ENCODE data around the gene GNAO1. TPM values are rescaled to one million over a fixed set of nuclear protein-coding genes. Genes with fewer than 3 reads are reported as not detected.

GNAO1 gene
- total and polyA plus RNA-seq, 9 of the 15 experiments (the other 6 are each of a cell fraction or from before 2014, with no cell fraction given): 0.07 to 0.42 (median 0.08) TPM; not detected in 5

DNA sequence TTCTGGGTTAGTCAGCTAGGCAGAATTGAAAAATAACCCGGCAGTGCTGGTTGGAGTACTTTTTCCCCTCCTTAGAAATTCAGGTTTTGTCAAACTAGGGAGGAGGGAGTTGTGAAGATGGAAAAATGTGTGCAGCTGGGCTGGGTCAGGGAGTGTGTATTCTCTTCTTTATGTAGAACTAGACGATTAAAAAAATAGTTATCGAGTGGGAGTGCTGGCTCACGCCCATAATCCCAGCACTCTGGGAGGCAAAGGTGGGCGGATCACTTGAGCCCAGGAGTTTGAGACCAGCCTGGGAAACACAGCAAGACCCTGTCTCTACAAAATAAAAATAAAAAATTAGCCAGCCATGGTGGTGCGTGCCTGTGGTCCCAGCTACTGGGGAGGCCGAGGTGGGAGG is 106.4 kb downstream of the GNAO1 start:
- Histone ChIP-seq H3K27ac (ENCODE audit: extremely low read depth, low read depth, low read length) (no peak overlapping the region), H3K27me3 (ENCODE audit: control insufficient read depth in 2 of 2, insufficient read depth in 2 of 2, low read length in 2 of 2) (peaks cover 32 to 62% of the 10 kb centered on the region in 2 experiments; a peak in 4 of 5 replicates), H2AFZ (ENCODE audit: low read depth, low read length) (no peak overlapping the region), H3K9ac (ENCODE audit: insufficient read depth in 1 of 2, low read depth in 2 of 2, low read length in 2 of 2) (no peak overlapping the region), H3K79me2 (ENCODE audit: control insufficient read depth, insufficient read depth, low read length) (no peaks in the 10 kb centered on the region), H3K36me3 (ENCODE audit: control insufficient read depth, insufficient read depth, low read length) (no peaks in the 10 kb centered on the region), H4K20me1 (replicated peaks; ENCODE audit: control insufficient read depth, insufficient read depth, low read length) (no peaks in the 10 kb centered on the region), H3K9me1 (ENCODE audit: control insufficient read depth, insufficient read depth, low read length) (no peaks in the 10 kb centered on the region), H3K4me3 (no peak overlapping the region), H3K4me2 (ENCODE audit: insufficient read depth, low read length) (no peak overlapping the region), H3K4me1 (replicated peaks in 1 of 2; ENCODE audit: control insufficient read depth in 2 of 2, insufficient read depth in 2 of 2, low read length in 2 of 2) (no peaks in the 10 kb centered on the region), H3K9me3 (replicated peaks; ENCODE audit: control insufficient read depth, insufficient read depth, low read depth, low read length) (no peaks in the 10 kb centered on the region)
- ATAC-seq: no peak
- ChIA-PET CTCF (ENCODE audit: low intra/inter-chr PET ratio) (no interaction called here), POLR2A (interaction anchor here (0.6 kb wide), 1 partner anchor 622 kb away, joined by 4 read pairs; no protein-coding TSS in a partner anchor)
- in situ Hi-C loops (cut with MboI) (no loop called here), intact Hi-C loops (cut with micrococcal nuclease) (no loop called here)
- DNase-seq (ENCODE audit: extremely low read depth in 1 of 4, low spot score in 3 of 4): no peak
- no TSS peak for BruUV-seq (replicated peaks)
- FAIRE-seq: no peak
- 0% methylated on average over 7 of the region's 7 CpGs for WGBS (ENCODE audit: insufficient coverage, low coverage, missing lambda C conversion rate)
- no peak for TF ChIP-seq CREBBP (IDR thresholded peaks at IDR 0.05; ENCODE audit: low read depth, low read length)
- no peak for TF ChIP-seq NCOR1 (IDR thresholded peaks at IDR 0.05)
- TF ChIP-seq EP300 (IDR thresholded peaks at IDR 0.05; ENCODE audit: low read length): no peak
- TF ChIP-seq ZNF445 (CRISPR knock-in tag; IDR thresholded peaks at IDR 0.05; ENCODE audit: low read depth): no peak
- no peak for TF ChIP-seq ZNF174 (CRISPR knock-in tag; IDR thresholded peaks at IDR 0.05)
- TF ChIP-seq ZBTB33 (CRISPR knock-in tag; IDR thresholded peaks at IDR 0.05): no peak
- TF ChIP-seq ZNF766 (CRISPR knock-in tag; conservative IDR thresholded peaks at IDR 0.05): no peak
- TF ChIP-seq ZNF121 (CRISPR knock-in tag; conservative IDR thresholded peaks at IDR 0.05): no peak
- no peak for TF ChIP-seq NFIC (IDR thresholded peaks at IDR 0.05)
- no peak for TF ChIP-seq MAFK (IDR thresholded peaks at IDR 0.05; ENCODE audit: low read length)
- TF ChIP-seq, protein P1, sequence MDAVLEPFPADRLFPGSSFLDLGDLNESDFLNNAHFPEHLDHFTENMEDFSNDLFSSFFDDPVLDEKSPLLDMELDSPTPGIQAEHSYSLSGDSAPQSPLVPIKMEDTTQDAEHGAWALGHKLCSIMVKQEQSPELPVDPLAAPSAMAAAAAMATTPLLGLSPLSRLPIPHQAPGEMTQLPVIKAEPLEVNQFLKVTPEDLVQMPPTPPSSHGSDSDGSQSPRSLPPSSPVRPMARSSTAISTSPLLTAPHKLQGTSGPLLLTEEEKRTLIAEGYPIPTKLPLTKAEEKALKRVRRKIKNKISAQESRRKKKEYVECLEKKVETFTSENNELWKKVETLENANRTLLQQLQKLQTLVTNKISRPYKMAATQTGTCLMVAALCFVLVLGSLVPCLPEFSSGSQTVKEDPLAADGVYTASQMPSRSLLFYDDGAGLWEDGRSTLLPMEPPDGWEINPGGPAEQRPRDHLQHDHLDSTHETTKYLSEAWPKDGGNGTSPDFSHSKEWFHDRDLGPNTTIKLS (IDR thresholded peaks at IDR 0.05; ENCODE audit: borderline replicate concordance, low read depth): no peak
- TF ChIP-seq NR2C1 (IDR thresholded peaks at IDR 0.05): no peak
- TF ChIP-seq NR2C1 (tag; IDR thresholded peaks at IDR 0.05): no peak
- TF ChIP-seq NFXL1 (CRISPR knock-in tag; IDR thresholded peaks at IDR 0.05): no peak
- TF ChIP-seq HNRNPL (IDR thresholded peaks at IDR 0.05; ENCODE audit: low read depth, low read length): no peak
- TF ChIP-seq SIN3A (IDR thresholded peaks at IDR 0.05; ENCODE audit: borderline replicate concordance in 2 of 2, control insufficient read depth in 1 of 2, low read depth in 2 of 2, low read length in 2 of 2): no peak
- TF ChIP-seq, protein P2, sequence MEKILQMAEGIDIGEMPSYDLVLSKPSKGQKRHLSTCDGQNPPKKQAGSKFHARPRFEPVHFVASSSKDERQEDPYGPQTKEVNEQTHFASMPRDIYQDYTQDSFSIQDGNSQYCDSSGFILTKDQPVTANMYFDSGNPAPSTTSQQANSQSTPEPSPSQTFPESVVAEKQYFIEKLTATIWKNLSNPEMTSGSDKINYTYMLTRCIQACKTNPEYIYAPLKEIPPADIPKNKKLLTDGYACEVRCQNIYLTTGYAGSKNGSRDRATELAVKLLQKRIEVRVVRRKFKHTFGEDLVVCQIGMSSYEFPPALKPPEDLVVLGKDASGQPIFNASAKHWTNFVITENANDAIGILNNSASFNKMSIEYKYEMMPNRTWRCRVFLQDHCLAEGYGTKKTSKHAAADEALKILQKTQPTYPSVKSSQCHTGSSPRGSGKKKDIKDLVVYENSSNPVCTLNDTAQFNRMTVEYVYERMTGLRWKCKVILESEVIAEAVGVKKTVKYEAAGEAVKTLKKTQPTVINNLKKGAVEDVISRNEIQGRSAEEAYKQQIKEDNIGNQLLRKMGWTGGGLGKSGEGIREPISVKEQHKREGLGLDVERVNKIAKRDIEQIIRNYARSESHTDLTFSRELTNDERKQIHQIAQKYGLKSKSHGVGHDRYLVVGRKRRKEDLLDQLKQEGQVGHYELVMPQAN (IDR thresholded peaks at IDR 0.05; ENCODE audit: borderline replicate concordance): no peak
- no peak for TF ChIP-seq HCFC1 (IDR thresholded peaks at IDR 0.05; ENCODE audit: low read depth, low read length)
